GM12872 (cell line): ENCODE data around the gene TMEM184B.

Source experiments
- CTCF ChIP-seq: IDR thresholded peaks from 3 replicates; pipeline ENCODE4 v1.5.1; 2011; ENCODE audit warnings: low read depth, mild to moderate bottlenecking, low read length, moderate library complexity; ENCODE audit not compliant: insufficient read depth

Gene TMEM184B

GRCh38 chr22:38181453-38182200 is 91.2 kb downstream of the TMEM184B start, which contains the start of gene PLA2G6:
Gene PLA2G6, minus strand, starts transcription at chr22:38181830. Its CDS starts 12,404 bp downstream, at chr22:38169426.
- no peak for TF ChIP-seq CTCF

DNA sequence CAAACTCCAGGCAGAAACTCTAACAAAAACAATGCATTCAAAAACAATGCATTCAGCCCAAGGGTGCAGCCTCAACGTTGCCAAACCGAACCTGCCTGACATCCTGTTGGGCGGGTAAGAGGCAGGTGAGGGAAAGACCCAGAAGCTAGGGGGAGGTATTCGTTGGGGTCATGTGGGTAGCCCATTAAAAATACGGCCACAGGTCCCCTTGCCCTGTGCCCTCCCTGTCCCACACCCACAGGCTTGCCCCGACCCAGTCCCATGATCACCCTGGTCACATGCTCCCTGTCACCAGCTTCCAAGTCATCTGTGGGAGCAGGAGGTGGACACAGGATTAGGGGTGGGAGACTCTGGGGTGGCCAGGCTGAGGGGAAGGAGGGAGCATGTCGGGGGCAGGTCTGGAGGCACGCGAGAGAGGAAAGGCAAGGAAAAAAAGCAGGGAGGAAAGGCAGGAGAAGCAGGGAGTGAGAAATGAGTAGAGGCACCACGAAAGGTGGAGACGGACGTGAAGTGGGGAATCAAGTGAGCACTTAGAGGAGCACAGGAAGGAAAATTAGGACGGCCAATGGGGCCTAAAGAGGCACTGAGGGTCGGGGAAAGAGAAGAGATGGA is 91.9 kb downstream of the TMEM184B start:
- 0 out of 3 replicates have a peak, but pooled peaks have one; percentile 15 for TF ChIP-seq CTCF

DNA sequence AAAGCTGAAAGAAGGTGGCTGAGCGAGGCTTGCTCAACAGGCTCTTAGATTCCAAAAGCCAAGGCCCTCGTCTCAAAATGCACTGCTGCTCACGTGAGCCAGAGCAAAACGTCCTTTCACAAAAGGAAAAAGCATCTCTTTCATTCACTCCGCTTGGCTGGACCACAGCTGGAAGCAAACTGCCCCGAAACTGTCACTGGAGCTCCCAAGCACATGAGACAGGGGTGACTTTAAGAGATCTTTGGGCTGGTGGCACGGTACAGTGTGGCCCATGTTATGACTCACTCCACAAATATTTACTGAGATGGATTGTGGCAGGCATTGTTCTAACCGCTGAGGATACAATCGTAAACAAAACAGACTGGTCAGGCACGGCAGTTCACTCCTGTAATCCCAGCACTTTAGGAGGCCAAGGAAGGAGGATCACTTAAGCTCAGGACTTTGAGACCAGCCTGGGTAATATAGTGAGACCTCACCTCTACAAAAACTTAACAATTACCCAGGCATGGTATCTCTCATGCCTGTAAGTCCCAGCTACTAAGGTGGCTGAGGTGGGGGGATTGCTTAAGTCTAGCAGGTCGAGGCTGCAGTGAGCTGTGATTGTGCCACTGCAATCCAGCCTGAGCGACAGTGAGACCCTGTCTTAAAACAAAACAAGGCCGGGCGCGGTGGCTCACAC is 94.7 kb downstream of the TMEM184B start:
- no peak for TF ChIP-seq CTCF

DNA sequence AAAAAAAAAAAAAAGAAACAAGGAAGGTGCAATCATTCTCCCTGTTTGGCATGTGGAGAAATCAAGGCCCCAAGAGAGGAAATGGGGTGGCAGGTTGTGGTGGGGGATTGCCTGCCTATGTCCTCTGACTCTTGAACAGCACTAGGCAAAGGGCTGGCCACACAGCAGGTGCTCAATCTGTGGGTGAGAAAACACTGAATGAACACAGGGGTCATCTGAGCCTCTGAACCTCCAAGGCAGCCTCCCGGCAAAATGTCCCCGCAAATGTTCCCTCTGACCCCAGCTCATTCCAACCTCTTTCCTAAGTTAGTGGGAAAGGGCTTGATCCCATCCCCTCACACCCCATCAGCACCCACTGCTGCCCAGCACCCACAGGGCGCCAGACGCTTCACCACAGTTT is 95.8 kb downstream of the TMEM184B start:
- TF ChIP-seq CTCF, result no peak

DNA sequence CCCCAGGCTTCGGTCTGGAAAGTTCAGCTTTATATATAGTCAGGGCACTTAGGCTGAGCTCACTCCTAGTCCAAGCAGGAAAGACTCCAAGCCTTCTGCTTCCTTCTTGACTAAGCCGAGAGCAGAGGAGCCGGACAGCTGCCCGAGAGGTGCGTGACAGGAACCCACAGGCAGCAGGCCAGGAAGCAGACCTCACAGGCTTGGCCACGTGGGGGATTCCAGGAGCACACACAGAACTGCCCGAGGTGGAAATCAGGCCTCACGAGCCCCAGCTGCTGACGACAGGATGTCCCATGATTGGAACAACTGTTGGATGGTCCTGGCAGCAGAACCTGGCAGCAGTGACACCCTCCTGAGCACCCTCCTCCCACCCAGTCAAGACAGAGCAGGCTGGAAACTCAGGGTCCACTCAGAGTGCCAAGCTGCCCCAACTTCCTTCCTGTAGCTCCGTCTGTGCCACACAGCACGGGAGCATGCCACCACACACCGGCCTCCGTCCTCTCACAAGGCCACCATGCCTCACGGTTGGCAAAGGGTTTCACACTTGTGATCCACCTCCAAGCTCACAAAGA is 96.6 kb downstream of the TMEM184B start:
- TF ChIP-seq CTCF, result 0 out of 3 replicates have a peak, but pooled peaks have one; percentile 2

DNA sequence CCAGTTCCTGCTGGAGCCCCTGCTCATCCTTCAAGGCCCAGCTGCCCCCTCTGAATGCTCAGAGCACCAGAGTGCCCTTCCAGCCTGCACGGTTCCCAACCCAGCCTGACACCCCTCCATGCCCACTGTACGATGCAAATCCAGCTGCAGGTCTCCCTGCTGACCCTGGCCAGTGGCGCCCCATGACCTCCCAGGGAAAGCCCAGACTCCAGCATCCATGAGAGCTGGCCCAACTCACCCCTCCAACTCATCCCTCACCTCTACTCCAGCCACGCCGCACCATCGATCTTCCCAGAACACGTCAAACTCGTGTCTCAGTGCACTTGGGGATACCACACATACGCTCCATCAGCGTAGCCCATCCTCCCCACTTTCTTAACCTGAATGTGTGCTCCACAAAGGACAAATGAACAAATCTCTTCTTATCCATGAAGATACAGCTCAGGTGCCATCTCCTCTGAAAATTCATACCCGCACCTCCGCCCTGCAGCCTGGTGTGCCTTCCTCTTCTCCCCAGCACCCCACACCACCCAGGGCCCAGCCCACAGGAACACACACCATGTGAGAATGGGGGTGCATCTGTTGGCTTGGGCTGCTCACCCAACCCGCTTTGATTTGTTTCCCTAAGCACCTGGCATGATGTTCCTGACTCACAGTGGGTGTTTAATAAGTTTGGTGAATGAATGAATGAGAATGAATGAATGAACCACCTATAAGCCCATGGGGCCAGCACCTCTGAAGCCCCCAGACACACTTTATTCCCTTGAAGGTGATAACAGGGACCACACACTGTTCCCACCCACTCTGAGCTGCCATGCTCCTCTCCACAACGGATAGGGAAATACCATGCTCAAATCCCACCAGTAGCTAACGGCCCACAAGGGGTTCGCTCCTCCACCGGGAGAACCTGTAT is 97.3 kb downstream of the TMEM184B start:
- TF ChIP-seq CTCF, result no peak

- TF ChIP-seq CTCF, result no peak
These were observed 98.2 kb downstream of the TMEM184B start for GRCh38 chr22:38174626-38175025.
